GM19238 (cell line): ENCODE data around the gene ATXN7L1.
"Not testable (repeated sequence)": the region's sequence is repeated elsewhere in the genome, so short reads cannot be mapped to it uniquely, and the experiment has no call there.

Source experiments
- DNase-seq: peaks from one replicate; pipeline ENCODE4 v3.0.0; 2011; ENCODE audit warnings: low spot score; ENCODE audit not compliant: insufficient read length

ATXN7L1 gene

GRCh38 chr7:105892387-105892786 lies 16.0 kb upstream of the ATXN7L1 start:
- DNase-seq: no peak

GRCh38 chr7:105890290-105890997 lies 14.0 kb upstream of the ATXN7L1 start:
- DNase-seq: no peak

GRCh38 chr7:105887569-105888189 lies 11.3 kb upstream of the ATXN7L1 start:
- DNase-seq: no peak

GRCh38 chr7:105886776-105887175 lies 10.4 kb upstream of the ATXN7L1 start:
- DNase-seq: no peak

GRCh38 chr7:105885387-105886111 lies 9.2 kb upstream of the ATXN7L1 start:
- no peak for DNase-seq

- not testable (repeated sequence) for DNase-seq
Measured at GRCh38 chr7:105883179-105883578, 6.8 kb upstream of the ATXN7L1 start.

- no peak for DNase-seq
Measured at GRCh38 chr7:105881439-105881838, 5.0 kb upstream of the ATXN7L1 start.

- DNase-seq: no peak
Measured at GRCh38 chr7:105880571-105881330, 4.4 kb upstream of the ATXN7L1 start.

GRCh38 chr7:105879782-105880181 lies 3.4 kb upstream of the ATXN7L1 start:
- no peak for DNase-seq

- DNase-seq: no peak
Measured at GRCh38 chr7:105878746-105879605, 2.6 kb upstream of the ATXN7L1 start.

GRCh38 chr7:105877736-105878135 lies 1.3 kb upstream of the ATXN7L1 start:
- no peak for DNase-seq

GRCh38 chr7:105876964-105877601 lies 684 bp upstream of the ATXN7L1 start:
- no peak for DNase-seq

GRCh38 chr7:105875505-105875904 lies 894 bp downstream of the ATXN7L1 start:
- DNase-seq: no peak

GRCh38 chr7:105874055-105874454 lies 2.3 kb downstream of the ATXN7L1 start:
- DNase-seq: no peak

GRCh38 chr7:105872491-105872890 lies 3.9 kb downstream of the ATXN7L1 start:
- no peak for DNase-seq

- no peak for DNase-seq
Measured at GRCh38 chr7:105871142-105871541, 5.3 kb downstream of the ATXN7L1 start.

GRCh38 chr7:105866102-105866801 lies 10.1 kb downstream of the ATXN7L1 start:
- DNase-seq: no peak

GRCh38 chr7:105863876-105864275 lies 12.5 kb downstream of the ATXN7L1 start:
- DNase-seq: no peak

- DNase-seq: no peak
Measured at GRCh38 chr7:105862770-105863169, 13.6 kb downstream of the ATXN7L1 start.

- DNase-seq: no peak
Measured at GRCh38 chr7:105862276-105862675, 14.1 kb downstream of the ATXN7L1 start.
